ENCODE data around the gene PSMD4.

DNA sequence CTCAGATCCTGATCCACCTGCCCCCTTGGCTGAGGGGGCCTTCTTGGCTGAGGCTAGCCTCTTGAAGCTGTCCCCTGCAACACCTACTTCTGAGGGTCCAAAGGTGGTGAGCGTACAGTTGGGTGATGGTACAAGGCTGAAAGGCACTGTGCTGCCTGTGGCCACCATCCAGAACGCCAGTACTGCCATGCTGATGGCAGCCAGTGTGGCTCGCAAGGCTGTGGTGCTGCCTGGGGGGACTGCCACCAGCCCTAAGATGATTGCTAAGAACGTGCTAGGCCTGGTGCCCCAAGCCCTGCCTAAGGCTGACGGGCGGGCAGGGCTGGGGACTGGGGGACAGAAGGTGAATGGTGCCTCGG is 32.8 kb downstream of the PSMD4 start:
- no peak for TF ChIP-seq MYC (IDR thresholded peaks at IDR 0.05; ENCODE audit: low read depth, low read length)
- TF ChIP-seq, protein P1, sequence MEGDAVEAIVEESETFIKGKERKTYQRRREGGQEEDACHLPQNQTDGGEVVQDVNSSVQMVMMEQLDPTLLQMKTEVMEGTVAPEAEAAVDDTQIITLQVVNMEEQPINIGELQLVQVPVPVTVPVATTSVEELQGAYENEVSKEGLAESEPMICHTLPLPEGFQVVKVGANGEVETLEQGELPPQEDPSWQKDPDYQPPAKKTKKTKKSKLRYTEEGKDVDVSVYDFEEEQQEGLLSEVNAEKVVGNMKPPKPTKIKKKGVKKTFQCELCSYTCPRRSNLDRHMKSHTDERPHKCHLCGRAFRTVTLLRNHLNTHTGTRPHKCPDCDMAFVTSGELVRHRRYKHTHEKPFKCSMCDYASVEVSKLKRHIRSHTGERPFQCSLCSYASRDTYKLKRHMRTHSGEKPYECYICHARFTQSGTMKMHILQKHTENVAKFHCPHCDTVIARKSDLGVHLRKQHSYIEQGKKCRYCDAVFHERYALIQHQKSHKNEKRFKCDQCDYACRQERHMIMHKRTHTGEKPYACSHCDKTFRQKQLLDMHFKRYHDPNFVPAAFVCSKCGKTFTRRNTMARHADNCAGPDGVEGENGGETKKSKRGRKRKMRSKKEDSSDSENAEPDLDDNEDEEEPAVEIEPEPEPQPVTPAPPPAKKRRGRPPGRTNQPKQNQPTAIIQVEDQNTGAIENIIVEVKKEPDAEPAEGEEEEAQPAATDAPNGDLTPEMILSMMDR (IDR thresholded peaks at IDR 0.05; ENCODE audit: extremely low read depth in 1 of 2, insufficient read depth in 1 of 2, low read depth in 1 of 2, low read length in 2 of 2), result no peak
- TF ChIP-seq, protein P2, sequence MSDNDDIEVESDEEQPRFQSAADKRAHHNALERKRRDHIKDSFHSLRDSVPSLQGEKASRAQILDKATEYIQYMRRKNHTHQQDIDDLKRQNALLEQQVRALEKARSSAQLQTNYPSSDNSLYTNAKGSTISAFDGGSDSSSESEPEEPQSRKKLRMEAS (IDR thresholded peaks at IDR 0.05; ENCODE audit: insufficient read depth, insufficient read length), result no peak

Measured in endothelial cell of umbilical vein (primary cell).